Bone marrow (tissue), 2 donors: ENCODE results near the gene TFAP2E.
"Not testable (repeated sequence)": the region's sequence is repeated elsewhere in the genome, so short reads cannot be mapped to it uniquely, and the experiment has no call there.

Source experiments
- DNase-seq, 2 donors: peaks; one replicate each; lab custom pipeline; 2025; lab: John Stamatoyannopoulos, UW

TFAP2E gene

DNA sequence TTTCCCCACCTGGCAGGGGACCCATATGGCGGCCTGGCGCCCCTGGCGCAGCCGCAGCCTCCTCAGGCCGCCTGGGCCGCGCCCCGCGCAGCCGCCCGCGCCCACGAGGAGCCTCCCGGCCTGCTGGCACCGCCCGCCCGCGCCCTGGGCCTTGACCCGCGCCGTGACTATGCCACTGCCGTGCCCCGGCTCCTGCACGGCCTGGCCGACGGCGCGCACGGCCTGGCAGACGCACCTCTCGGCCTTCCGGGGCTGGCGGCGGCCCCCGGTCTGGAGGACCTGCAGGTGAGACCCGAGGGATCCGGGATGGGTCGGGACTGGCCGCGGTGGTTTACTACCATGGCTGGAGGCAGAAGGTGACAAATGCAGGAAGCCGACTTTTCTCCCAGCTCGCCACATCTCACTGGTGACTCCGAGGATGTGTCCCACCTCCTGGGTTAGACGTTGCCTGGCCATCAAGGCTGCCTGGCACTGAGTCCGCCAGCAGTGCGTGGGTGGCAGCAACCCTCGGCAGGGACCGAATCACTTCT is 1.1 kb downstream of the TFAP2E start:
- DNase-seq: no peak

DNA sequence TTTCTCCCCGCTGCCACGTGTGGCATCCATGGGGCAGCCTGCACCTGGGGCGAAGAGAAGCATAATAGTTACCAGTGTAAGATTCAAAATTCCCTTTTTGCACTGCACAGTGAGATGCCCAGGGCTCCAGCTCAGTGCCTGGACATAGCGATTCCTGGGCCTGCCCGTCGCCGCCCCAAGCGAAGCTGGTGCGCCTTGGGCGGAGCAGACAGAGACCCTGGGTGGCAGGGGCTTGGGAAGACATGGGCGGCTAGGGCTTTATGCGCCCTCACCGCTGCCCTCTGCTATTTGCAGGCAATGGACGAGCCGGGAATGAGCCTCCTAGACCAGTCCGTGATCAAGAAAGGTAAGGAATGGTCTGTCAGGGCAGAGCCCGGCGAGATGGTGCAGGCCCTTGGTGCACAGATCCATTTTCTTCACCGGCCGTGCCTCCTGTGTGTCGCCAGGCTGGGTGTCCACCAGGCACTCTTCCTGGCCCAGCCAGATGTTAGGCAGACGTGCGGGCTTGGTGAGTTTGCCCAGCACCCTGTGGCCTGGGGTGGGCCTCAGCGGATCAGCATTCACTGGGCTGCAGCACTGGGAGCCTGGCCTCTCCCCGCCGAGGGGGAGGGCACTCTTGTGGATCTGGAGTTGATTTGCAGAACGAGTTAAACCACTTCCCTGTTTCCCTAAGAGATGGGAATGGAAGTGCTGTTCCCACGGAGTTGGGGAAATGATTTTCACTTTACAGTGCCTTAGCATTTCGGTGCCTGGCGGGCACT is 1.7 kb downstream of the TFAP2E start:
- DNase-seq: no peak

DNA sequence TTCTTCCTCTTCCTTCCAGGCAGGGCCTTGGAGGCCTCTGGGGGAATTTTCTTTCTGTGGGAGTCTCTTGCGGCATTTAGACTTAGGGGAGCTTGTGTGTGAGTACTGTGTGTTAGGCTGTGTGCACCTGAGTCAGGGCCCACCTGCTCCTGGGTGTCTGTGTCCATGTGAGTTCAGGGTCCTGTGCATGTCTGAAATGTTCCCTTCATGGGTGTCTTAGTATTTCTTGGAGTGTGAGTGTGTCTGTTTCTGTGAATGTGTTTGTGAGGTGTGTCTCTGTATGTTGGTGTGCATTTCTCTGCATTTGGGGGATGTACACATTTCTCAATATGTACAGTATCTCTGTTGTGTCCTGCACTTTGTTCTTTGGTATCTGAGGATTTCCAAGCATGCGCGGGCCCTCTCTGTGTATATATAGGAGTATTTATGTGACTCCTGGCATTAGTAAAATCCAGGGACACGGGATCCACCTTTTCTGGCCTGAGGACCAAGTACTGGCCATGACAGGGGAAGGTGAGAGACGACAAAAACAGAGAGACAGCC is 2.4 kb downstream of the TFAP2E start:
- DNase-seq: no peak

DNA sequence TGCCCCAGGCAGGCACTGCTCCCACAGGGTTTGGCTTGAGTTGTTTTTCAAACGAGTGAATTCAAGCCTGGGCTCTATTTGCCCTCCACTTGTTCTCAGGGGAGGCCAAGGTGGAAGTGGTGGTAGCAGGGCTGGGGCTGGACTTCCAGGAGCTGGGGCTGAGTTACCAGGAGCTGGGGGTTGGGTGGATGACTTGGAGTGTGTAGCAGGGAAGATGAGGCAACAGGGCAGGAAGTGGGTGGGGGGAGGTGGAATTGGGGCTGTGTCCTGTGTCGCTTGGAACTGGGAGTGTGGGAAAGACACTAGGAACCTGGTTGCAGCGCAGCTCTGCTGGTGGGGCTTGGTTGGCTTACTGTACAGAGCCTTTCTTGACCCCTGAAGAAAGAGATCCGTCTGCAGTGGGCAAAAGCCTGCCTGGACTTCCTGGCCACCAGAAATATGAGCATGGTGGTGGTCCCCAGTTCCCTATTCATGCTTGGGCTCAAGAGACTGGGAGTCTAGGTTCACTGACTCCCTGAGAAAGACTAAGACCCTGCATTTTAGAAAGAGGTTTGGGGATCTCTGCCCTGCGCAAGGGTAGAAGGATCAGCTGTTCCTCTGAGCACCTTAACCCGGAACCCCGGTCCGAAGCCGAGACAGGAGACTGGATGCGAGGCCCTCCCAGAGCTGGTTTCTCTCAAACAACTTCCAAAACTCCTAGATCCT is 3.1 kb downstream of the TFAP2E start:
- DNase-seq: no peak

DNA sequence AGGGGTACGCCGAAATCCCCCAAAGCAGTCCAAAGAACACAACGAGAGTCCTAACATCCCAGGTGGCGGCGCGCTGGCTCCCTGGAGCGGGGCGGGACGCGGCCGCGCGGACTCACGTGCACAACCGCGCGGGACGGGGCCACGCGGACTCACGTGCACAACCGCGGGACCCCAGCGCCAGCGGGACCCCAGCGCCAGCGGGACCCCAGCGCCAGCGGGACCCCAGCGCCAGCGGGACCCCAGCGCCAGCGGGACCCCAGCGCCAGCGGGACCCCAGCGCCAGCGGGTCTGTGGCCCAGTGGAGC is 3.6 kb downstream of the TFAP2E start:
- DNase-seq: not testable (repeated sequence)

GRCh38 chr1:35577071-35577998 is 4.2 kb downstream of the TFAP2E start:
- DNase-seq: peak; percentile 60 to 91

GRCh38 chr1:35580949-35581388 is 7.9 kb downstream of the TFAP2E start:
- DNase-seq: no peak

DNA sequence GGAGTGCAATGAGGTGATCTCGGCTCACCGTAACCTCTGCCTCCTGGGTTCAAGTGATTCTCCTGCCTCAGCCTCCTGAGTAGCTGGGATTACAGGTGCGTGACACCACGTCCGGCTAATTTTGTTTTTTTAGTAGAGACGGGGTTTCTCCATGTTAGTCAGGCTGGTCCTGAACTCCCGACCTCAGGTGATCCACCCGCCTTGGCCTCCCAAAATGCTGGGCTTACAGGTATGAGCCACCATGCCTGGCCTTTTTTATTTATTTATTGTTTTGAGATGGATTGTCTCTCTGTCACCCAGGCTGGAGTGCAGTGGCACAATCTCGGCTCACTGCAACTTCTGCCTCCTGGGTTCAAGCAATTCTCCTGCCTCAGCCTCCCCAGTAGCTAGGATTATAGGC is 8.5 kb downstream of the TFAP2E start:
- DNase-seq: not testable (repeated sequence)

DNA sequence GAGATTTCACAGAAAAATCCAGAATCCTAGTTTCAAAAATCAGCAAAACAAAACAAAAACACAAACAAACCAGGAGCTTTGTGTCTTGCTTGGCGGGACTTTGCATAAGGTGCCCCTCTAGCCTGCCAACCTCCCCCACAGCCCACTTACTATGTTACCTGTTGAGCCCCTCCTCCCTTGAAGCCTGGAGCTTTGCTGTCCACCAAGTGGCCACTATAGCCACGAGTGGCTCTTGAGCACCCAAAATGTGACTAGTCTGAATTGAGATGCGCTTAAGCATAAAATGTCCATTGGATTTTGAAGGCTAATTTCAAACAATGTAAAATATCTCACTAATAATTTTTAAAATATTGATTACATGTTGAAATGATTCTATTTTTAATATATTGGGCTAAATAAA is 12.2 kb downstream of the TFAP2E start:
- no peak for DNase-seq

GRCh38 chr1:35585805-35586204 is 12.7 kb downstream of the TFAP2E start:
- not testable (repeated sequence) for DNase-seq

DNA sequence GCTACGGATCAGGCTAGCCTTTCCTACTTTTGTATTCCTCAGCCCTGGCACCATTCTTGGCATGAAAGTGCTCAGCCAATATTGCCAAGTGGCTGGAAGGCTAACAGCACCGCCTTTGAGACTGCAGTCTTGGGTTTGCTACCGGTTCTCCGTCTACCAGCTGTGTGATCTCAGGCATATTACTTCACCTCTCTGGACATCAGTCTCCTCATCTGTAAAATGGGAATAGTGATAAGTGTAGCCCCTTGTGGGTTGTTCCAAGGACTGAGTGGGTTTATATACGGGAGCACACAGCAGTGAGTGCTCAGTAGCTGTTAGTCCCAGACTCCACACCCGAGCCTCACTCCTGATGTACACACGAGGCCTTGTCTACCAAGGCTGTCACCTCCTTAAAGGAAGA is 13.7 kb downstream of the TFAP2E start:
- DNase-seq: no peak

DNA sequence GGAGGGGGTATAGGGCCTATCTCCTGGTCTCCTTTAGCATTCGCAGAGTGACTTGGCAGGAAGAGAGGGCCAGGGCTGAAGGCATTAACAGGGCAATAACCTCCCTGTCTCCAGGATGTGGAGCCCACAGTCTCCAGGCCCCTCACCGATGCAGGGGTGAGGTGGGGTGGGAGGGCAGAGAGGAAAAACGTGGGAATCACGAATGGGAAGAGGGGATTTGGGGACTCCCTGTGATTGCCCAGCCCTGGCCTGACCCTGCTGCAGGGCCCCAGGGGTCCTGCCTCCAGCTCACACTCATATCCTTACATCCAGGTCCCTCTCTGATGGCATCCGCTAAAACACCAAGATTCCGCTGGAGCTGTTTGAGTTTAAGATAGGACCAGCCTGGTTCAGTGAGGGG is 14.6 kb downstream of the TFAP2E start:
- no peak for DNase-seq

DNA sequence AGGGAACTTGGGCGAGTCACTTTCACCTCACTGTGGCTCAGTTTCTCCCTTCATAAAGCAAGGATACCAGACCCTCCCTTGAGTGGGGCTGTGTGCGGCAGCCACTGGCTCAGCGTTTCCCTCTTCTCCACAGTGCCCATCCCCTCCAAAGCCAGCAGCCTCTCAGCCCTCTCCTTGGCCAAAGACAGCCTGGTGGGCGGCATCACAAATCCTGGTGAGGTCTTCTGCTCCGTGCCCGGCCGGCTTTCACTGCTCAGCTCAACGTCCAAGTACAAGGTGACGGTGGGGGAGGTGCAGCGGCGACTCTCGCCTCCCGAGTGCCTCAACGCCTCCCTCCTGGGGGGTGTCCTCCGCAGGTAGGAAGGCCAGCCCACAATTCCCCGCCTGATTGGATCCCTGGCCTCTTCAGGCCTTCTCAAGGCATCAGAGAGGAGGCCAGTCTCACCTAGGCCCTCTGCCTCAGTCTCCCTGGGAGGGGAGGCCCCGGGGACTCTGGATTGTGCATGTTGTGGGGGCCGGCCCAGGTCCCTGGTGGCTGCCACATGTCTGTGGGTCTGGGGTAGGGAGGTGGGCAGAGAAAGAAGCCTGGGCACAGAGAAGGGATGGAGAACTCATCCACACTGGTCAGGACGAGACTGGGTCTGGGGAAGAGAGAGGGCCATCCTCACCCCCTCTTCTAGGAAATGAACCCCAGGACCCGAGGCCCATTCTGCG is 15.2 kb downstream of the TFAP2E start:
- no peak for DNase-seq

- no peak for DNase-seq
Observed at GRCh38 chr1:35589516-35590427, 16.7 kb downstream of the TFAP2E start.

GRCh38 chr1:35590476-35591040 is 17.4 kb downstream of the TFAP2E start:
- DNase-seq: no peak

GRCh38 chr1:35591211-35591610 is 18.1 kb downstream of the TFAP2E start:
- no peak for DNase-seq

DNA sequence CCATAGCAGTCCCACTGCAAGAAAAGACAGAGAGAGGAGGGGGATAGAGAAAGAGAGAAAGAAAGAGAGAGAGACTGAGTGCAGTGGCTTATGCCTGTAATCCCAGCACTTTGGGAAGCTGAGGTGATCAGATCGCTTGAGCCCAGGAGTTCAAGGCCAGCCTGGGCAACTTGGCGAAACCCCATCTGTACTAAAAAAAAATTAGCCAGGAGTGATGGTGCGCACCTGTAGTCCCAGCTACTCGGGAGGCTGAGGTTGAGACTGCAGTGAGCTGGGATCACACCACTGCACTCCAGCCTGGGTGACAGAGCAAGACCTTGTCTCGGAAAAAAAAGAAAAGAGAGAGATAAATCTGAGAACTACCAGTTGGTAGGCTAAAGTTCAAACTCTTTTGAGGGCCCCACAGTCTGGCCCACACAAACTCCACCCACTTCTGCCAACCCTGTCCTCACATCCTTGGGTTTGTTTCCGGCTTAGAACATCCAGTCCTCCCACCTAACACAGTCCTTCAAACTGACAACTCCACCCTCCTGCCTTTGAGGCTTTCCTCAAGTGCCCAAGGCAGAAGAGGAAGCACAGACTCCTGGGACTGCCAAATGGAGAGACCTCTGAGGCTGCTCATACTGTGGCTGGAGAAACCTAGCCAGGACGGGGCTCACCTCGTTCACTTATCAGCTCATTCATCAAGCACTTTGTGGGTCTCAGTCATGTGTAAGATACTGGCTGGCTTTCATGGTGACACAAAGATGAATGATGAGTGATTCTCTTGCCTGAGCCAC is 20.1 kb downstream of the TFAP2E start:
- no peak for DNase-seq

DNA sequence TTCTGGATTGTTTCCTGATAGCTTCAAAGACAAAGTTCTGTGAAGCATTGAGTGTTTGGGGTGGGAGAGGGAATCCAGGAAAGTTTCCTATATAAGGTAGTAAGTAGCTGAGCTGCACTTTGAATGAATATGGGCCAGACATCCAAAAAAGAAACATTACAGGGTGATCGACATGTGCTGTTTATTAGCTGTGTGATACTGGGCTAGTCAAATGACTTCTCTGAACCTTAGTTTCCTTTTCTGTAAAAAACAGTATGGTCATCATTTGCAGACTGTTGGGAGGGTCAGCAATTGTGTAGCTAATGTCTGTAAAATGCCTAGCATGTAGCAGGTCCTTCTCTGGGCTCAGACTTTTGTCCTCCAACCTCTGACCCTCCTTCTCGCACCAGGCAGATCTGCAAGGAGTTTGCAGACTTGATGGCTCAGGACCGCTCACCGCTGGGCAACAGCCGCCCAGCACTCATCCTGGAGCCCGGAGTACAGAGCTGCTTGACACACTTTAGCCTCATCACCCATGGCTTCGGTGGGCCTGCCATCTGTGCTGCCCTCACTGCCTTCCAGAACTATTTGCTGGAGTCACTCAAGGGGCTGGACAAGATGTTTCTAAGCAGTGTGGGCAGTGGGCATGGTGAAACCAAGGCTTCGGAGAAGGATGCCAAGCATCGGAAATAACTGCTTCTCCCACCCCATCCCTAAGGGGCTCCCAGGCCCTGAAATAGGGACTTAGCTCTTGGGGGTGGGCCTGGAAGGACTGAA is 21.1 kb downstream of the TFAP2E start:
- DNase-seq: no peak
